NCI-H460 (cell line): ENCODE measurements around the gene ATXN7L1. TPM values are rescaled to one million over a fixed set of nuclear protein-coding genes. Genes with fewer than 3 reads are reported as not detected.

Experiments
- DNase-seq: peaks from one replicate; pipeline ENCODE4 v3.0.0-alpha.2; 2016; ENCODE audit warnings: low read depth; ENCODE audit errors: extremely low read depth
- total RNA-seq: library from RNA; depleted of rRNA; stranded (reverse); fragments of >200 nt; shearing (Covaris generic); gene quantifications from 2 replicates; pipeline ENCODE4 v1.2.3, GENCODE V29; 2014; rRNA removed

Gene ATXN7L1
- total RNA-seq, 1 experiment from 2014 or later: 4.9 TPM

- DNase-seq: no peak
Observed at GRCh38 chr7:105565190-105565589, 311.2 kb downstream of the ATXN7L1 start.

GRCh38 chr7:105559926-105560325 is 316.5 kb downstream of the ATXN7L1 start:
- no peak for DNase-seq

Other genes starting within 250 kb of the ATXN7L1 start
- 2.1 and 5.4 TPM in 2 replicates for gene CDHR3, start 86.7 kb upstream of the ATXN7L1 start, total RNA-seq
- gene SYPL1, start 235.7 kb upstream of the ATXN7L1 start, total RNA-seq: 30.6 and 33.6 TPM in 2 replicates